Tibial nerve (tissue), 3 donors: ENCODE results near the gene RBBP5.

Experiments
- CTCF ChIP-seq, 5 experiments: fragments of 200-600 bp in 3 of 5; fragments of 450-650 bp in 2 of 5; sonication (generic) in 3 of 5; IDR thresholded peaks; one replicate each; pipeline ENCODE4 v1.5.1; 2016 to 2019; ENCODE audit warnings: antibody characterized with exemption in 5 of 5, mild to moderate bottlenecking in 3 of 5, moderate library complexity in 2 of 5
- POLR2A ChIP-seq, 2 donors: fragments of 450-650 bp; IDR thresholded peaks; one replicate each; pipeline ENCODE4 v1.6.1; 2017; ENCODE audit warnings: antibody characterized with exemption in 2 of 2, mild to moderate bottlenecking in 2 of 2, moderate library complexity in 2 of 2

DNA sequence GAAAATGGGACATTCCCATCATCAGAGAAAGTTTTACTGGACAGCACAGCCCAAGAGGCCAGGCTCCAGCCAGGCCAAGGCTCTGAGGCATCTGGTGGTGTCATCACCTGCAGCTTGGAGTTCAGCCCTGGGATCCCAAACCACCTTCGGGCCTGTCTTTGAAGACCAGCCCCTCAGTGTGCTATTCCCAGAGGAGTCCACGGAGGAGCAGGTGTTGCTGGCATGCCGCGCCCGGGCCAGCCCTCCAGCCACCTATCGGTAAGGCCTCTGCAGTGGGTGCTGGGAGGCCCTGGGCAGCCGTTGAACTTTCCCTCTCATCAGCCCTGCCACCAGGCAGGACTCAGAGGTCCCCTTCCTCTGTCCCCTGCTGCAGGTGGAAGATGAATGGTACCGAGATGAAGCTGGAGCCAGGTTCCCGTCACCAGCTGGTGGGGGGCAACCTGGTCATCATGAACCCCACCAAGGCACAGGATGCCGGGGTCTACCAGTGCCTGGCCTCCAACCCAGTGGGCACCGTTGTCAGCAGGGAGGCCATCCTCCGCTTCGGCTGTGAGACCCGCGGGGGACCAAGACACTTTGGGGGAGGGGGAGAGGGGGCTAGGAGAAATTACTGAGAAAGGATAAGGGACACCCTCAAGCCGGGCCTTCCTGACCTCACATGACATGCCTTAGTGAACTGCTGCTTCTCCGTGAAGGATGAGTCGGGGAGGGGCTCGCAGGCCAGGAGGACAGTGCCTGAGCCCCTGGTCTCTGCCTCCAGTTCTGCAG lies 63.8 kb downstream of the RBBP5 start:
- TF ChIP-seq CTCF (IDR thresholded peaks at IDR 0.05), result no peak
- no peak for TF ChIP-seq POLR2A (IDR thresholded peaks at IDR 0.05)
